TTC549 (cell line): ENCODE results near the gene B3GNT7.
"Not testable (repeated sequence)": the region's sequence is repeated elsewhere in the genome, so short reads cannot be mapped to it uniquely, and the experiment has no call there.

Source experiments
- FAIRE-seq: peaks from 2 replicates; lab custom pipeline; 2012; peaks lifted over from hg19 to GRCh38; lab: Jason Lieb, UNC

Gene B3GNT7

DNA sequence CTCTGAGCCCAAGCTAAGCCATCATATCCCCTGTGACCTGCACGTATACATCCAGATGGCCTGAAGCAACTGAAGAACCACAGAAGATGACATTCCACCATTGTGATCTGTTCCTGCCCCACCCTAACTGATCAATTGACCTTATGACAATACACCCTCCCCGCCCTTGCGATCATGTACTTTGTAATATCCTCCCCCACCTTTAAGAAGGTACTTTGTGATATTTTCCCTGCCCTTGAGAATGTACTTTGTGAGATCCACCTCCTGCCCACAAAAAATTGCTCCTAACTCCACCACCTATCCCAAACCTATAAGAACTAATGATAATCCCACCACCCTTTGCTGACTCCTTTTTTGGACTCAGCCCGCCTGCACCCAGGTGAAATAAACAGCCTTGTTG, 34.9 kb downstream of the B3GNT7 start:
- not testable (repeated sequence) for FAIRE-seq

DNA sequence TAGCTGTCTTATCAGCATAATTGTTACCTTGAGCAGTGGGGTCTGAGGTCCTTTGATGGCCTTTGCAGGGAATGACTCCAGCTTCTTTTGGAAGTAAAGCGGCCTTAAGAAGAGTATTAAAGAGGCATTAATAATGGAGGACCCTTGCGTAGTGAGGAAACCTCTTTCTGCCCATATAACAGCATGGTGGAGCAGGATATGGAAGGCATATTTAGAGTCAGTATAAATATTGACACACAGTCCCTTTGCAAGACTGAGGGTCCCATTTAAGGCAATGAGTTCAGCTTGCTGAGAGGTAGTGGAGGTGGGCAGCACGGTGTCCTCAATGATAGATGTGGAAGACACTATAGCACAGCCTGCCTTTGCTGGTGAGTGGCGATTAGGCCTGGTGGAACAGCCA, 36.1 kb downstream of the B3GNT7 start:
- FAIRE-seq = no peak

DNA sequence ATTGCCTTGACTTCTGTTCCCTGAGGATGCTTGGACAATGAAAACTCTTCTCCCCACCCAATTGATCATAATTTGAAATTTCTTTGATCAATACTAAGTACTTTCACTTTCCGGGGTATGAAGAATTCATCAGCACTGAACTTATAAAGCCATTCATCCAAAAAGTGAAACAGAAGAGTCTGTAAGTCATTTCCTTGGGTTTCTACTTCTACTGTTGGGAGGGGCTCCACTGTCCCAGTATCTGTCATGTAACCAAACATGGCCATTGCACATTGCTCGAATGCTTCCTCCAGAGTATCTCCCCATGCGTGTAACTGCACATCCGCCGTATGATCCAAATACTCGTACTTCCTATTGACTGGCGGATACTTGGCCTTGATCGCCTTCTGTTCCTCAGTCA, 38.5 kb downstream of the B3GNT7 start:
- FAIRE-seq = no peak

DNA sequence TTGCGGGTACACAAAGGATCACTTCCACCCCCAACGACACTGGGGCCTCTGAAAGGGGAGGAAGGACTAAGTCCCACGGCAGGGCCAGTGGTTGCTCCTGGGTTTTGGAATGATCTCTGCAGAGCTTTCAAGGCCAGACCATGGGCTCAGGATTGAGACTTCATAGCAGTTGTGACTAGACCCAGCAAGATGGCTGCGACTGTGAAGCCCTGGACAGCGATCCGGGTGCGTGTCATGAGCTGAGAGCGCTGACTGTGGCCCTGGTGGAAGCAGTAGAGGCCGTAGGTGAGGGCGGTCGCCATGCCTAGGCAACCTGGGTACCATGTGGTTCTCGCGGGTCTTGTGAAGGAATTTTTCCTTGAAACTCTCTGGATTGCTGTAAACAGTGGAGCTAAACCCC, 41.4 kb downstream of the B3GNT7 start:
- FAIRE-seq = no peak

DNA sequence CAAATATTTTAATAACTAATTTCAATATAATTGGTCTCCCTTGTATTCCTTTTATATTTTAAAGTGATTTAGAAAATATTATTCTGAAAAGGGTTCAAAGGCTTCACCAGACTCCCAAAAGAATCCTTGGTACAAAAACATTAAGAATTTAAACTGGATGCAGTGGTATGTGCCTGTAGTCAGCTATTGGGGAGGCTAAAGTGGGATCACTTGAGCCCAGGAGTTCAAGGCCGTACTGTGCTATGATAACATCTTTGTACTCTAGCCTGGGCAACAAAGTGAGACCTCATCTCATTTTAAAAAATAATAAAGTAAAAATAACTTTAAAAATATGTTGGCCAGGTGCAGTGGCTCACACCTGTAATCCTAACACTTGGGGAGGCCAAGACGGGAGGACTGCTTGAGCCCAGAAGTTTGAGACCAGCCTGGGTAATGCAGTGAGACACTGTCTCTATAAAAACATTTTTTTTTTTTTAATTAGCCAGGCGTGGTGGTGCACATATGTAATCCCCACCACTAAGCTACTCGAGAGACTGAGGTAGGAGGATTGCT, 54.1 kb downstream of the B3GNT7 start:
- FAIRE-seq = no peak

DNA sequence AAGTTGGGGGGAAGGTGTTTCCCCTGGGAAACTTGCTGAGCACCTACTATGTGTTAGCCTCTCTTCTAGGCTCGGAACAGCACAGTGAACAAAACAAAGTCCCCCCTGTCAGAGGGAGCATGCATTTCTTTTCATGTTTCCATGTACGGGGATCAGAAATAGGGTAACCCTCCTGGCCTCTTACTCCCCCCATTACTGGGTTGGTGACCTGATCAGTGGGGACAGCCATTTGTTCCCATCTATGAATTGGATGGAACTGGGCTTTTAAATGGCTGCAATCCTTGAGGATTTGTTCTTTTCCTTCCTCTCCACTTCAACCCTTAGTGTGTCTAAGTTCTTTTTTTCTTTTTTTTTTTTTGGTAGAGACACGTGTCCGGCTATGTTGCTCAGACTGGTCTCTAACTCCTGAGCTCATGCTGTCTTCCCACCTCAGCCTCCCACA, 55.1 kb downstream of the B3GNT7 start:
- FAIRE-seq = no peak
